Activated CD8-positive, alpha-beta memory T cell treated with anti-CD3 and anti-CD28 coated beads, Interleukin-2, amount 50 U/mL, for 1 hour (primary cell): ENCODE measurements around the gene ZACN.
A peak's percentile ranks its signal among the peaks of the same experiment; 100 is the strongest.

Source experiments
- DNase-seq: peaks from one replicate; pipeline ENCODE4 v3.0.0-alpha.2; 2020; ENCODE audit errors: extremely low read depth

ZACN gene

GRCh38 chr17:76102944-76103273, 23.9 kb downstream of the ZACN start:
- DNase-seq: no peak

GRCh38 chr17:76103274-76104139, 24.5 kb downstream of the ZACN start, which contains the start of gene EXOC7:
Gene EXOC7 (minus strand): TSS chr17:76103787. CDS start chr17:76103692, 95 bp downstream.
- peak; percentile 62 for DNase-seq

- no peak for DNase-seq
These were observed 25.3 kb downstream of the ZACN start for GRCh38 chr17:76104140-76104895.

GRCh38 chr17:76104896-76105231, 25.9 kb downstream of the ZACN start:
- DNase-seq: no peak

- DNase-seq: no peak
These were observed 27.7 kb downstream of the ZACN start for GRCh38 chr17:76106703-76107102.

- DNase-seq: no peak
These were observed 28.5 kb downstream of the ZACN start for GRCh38 chr17:76107509-76107908.

GRCh38 chr17:76111956-76112355, 33.0 kb downstream of the ZACN start:
- no peak for DNase-seq

- DNase-seq: no peak
These were observed 36.3 kb downstream of the ZACN start for GRCh38 chr17:76115138-76115754.

GRCh38 chr17:76119409-76120371, 40.7 kb downstream of the ZACN start:
- DNase-seq: no peak

- DNase-seq: no peak
These were observed 41.7 kb downstream of the ZACN start for GRCh38 chr17:76120658-76121008.

GRCh38 chr17:76121932-76122430, 43.0 kb downstream of the ZACN start:
- DNase-seq: no peak

GRCh38 chr17:76122431-76123190, 43.6 kb downstream of the ZACN start:
- no peak for DNase-seq

GRCh38 chr17:76123191-76123499, 44.2 kb downstream of the ZACN start:
- no peak for DNase-seq

- DNase-seq: no peak
These were observed 45.0 kb downstream of the ZACN start for GRCh38 chr17:76123749-76124581.

GRCh38 chr17:76124582-76125390, 45.8 kb downstream of the ZACN start:
- no peak for DNase-seq

GRCh38 chr17:76125391-76125675, 46.4 kb downstream of the ZACN start:
- no peak for DNase-seq

GRCh38 chr17:76125922-76126321, 46.9 kb downstream of the ZACN start:
- no peak for DNase-seq

GRCh38 chr17:76130473-76130872, 51.5 kb downstream of the ZACN start:
- DNase-seq: no peak

- DNase-seq: no peak
These were observed 52.2 kb downstream of the ZACN start for GRCh38 chr17:76131051-76131691.
